HG03558 (cell line): ENCODE results near the gene SPIRE1.
"Not testable (repeated sequence)": the region's sequence is repeated elsewhere in the genome, so short reads cannot be mapped to it uniquely, and the experiment has no call there.

Experiments
- ATAC-seq: cut with Tn5 transposase; IDR thresholded peaks from one replicate; pipeline ENCODE4 v1.9.1; 2021; ENCODE audit warnings: moderate number of reproducible peaks; ENCODE audit not compliant: unreplicated experiment; ENCODE audit errors: extremely low read depth

The SPIRE1 gene

GRCh38 chr18:12560600-12560999 lies 97.3 kb downstream of the SPIRE1 start:
- not testable (repeated sequence) for ATAC-seq

DNA sequence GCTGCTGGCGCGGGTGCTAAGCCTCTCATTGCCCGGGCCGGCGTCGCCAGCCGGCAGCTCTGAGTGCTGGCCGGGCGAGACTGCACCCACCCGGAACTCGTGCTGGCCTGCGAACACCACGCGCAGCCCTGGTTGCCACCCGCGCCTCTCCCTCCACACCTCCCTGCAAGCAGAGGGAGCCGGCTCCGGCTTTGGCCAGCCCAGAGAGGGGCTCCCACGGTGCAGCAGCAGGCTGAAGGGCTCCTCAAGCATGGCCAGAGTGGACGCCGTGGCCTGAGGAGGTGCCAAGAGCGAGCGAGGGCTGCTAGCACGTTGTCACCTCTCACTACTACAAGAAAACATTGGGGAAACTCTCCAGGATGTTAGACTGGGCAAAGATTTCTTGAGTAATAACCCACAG lies 98.6 kb downstream of the SPIRE1 start:
- ATAC-seq = no peak

DNA sequence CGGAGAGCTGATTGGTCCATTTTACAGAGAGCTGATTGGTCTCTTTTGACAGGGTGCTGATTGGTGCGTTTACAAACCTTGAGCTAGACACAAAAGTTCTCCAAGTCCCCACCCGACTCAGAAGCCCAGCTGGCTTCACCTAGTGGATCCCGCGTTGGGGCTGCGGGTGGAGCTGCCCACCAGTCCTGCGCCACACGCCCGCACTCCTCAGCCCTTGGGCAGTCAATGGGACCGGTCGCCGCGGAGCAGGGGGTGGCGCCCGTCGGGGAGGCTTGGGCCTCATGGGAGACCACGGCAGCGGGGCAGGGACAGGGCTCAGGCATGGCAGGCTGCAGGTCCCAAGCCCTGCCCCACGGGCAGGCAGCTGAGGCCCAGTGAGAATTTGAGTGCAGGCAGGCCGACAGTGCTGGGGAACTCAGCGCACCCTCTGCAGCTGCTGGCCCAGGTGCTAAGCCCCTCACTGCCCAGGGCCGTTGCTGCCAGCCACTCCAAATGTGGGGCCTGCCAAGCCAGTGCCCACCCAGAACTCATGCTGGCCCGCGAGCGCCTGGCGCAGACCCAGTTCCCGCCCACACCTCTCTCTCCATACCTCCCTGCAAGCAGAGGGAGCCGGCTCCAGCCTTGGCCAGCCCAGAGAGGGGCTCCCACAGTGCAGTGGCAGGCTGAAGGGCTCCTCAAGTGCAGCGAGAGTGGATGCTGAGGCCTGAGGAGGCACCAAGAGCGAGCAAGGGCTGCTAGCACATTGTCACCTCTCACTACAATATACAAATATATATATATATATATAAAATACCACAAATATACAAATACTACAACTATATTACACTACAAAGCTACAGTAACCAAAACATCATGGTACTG lies 100.7 kb downstream of the SPIRE1 start:
- no peak for ATAC-seq

DNA sequence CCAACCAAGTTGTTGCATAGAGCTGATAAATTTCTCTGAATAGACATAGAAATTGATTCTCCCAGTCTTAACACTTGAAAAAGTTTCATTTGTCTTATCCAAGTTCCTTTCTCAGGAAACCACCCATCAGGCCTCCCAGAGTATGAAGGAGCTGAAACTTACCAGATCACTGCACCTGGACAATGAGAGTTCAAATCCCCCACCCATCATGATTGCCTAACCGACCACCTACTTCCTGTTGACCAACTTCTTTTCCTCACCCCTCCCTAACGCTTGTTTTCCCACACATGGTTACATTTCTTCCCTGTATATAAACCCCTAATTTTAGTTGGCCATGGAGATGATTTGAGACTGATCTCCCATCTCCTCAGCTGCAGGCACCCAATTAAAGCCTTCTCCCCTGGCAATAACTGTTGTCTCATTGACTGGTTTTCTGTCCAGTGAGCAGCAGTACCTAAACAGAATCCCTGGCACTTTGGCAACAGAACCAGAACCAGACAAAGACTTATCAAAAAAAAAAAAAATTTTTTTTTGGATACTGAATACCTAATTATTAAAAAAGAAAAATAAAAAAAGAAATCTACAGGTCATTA lies 103.0 kb downstream of the SPIRE1 start:
- ATAC-seq = no peak

DNA sequence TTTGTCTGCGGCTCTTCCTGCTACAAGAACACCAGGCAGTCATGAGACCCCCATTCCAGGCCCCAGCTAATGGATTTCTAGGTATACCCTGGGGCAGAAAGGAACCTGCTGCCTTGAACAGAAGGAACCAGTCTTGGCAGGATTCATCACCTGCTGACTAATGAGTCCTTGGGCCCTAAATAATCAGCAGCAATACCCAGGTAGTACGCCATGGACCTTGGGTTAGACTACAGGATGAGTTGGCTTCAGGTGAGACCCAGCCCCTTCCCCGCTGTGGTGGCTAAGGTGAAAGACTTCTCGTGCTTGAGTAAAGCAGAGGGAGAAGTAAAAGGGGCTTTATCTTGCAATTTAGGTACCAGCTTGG lies 105.0 kb downstream of the SPIRE1 start:
- ATAC-seq = no peak

DNA sequence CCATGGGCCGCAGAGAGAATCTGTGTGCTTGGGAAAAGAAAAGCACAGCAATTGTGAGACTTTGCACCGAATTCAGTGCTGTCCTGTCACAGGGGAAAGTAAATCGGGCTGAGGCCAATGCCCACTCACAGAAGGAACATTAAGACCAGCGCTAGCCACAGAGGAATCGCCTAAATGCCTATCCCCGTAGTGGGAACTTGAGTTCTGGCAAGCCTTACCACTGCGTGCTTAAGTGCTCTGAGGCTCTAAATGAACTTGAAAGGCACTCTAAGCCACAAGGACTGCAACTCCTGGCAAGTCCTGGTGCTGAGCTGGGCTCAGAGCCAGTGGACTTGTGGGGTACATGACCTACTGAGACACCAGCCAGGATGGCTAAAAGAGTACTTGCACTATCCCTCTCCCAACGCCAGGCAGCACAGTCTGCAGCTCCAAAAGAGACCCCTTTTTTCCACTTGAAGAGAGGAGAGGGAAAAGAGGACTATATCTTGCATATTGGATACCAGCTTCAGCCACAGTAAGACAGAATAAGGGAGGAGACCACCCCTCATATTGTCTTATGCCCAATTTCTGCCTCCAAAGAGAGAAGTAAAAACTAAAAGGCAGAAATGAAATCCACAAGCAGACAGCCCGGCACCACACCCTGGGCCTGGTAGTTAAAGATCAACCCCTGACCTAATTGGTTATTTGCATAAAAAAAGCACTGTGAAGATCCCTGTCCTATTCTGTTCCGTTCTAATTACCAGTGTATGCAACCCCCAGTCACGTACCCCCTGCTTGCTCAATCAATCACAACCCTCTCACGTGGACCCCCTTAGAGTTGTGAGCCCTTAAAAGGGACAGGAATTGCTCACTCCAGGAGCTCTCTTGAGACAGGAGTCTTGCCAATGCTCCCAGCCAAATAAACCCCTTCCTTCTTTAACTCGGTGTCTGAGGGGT lies 105.7 kb downstream of the SPIRE1 start:
- ATAC-seq = not testable (repeated sequence)

- not testable (repeated sequence) for ATAC-seq
Measured at GRCh38 chr18:12551466-12551865, 106.4 kb downstream of the SPIRE1 start.

GRCh38 chr18:12543697-12544096 lies 114.2 kb downstream of the SPIRE1 start:
- ATAC-seq = no peak

GRCh38 chr18:12540751-12541150 lies 117.2 kb downstream of the SPIRE1 start:
- ATAC-seq = no peak

DNA sequence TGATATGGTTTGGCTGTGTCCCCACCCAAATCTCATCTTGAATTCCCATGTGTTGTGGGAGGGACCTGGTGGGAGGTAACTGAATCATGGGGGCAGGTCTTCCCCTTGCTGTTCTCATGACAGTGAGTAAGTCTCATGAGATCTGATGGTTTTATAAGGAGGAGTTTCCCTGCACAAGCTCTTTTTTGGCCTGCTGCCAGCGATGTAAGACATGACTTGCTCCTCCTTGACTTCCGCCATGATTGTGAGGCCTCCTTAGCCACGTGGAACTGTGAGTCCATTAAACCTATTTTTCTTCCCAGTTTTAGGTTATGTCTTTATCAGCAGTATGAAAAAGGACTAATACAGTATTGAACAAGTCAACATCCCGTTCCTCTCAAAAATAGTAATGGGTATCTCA lies 118.7 kb downstream of the SPIRE1 start:
- not testable (repeated sequence) for ATAC-seq

GRCh38 chr18:12534820-12535219 lies 123.1 kb downstream of the SPIRE1 start:
- no peak for ATAC-seq

- no peak for ATAC-seq
Measured at GRCh38 chr18:12532661-12533060, 125.2 kb downstream of the SPIRE1 start.

- ATAC-seq = no peak
Measured at GRCh38 chr18:12531749-12532148, 126.2 kb downstream of the SPIRE1 start.

DNA sequence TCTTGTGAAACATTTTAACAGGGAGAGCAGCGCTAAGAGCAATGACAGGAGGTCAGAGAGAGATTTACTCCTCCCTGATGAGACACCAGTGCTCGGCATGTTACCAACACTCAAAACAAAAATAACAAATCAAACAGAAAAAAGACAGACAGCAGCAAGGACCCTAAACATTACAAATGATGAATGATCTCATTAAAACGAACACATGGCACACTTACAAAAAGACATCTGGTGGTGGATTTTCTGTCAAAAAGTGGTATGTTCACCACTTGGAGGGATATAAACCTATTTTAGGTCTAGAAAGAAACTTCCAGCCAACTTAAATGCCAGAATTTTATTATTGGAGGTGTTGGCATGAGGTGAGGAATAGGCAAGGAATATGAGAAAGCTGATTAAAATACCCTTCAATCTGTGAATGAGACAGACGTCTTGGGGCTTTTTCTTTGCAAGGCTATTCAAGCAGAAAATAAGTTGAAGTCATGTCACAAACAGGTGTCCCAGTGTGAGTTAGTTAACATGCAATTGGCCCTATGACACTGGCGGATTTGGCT lies 137.4 kb downstream of the SPIRE1 start:
- ATAC-seq = no peak

- ATAC-seq = no peak
Measured at GRCh38 chr18:12518832-12519531, 138.9 kb downstream of the SPIRE1 start.

- ATAC-seq = no peak
Measured at GRCh38 chr18:12518326-12518725, 139.6 kb downstream of the SPIRE1 start.

GRCh38 chr18:12517142-12517825 lies 140.6 kb downstream of the SPIRE1 start:
- no peak for ATAC-seq

GRCh38 chr18:12516049-12516630 lies 141.8 kb downstream of the SPIRE1 start:
- no peak for ATAC-seq

- no peak for ATAC-seq
Measured at GRCh38 chr18:12515550-12515949, 142.4 kb downstream of the SPIRE1 start.
